Muscle of leg (tissue), 11 donors: ENCODE measurements around the gene STEAP4. TPM values are rescaled to one million over a fixed set of nuclear protein-coding genes. Genes with fewer than 3 reads are reported as not detected.
A peak's percentile ranks its signal among the peaks of the same experiment; 100 is the strongest.

ENCODE experiments used
- DNase-seq: peaks from one replicate; pipeline ENCODE4 v3.0.0; 2013
- H3K27ac ChIP-seq: one replicate; pipeline ENCODE4 v1.5.1; 2013; ENCODE audit warnings: mild to moderate bottlenecking, low read length, control low read depth
- H3K27me3 ChIP-seq: one replicate; pipeline ENCODE4 v1.6.1; 2013; ENCODE audit warnings: low read length; ENCODE audit not compliant: control insufficient read depth, insufficient read depth
- H3K36me3 ChIP-seq: one replicate; pipeline ENCODE4 v1.6.1; 2013; ENCODE audit warnings: low read length; ENCODE audit not compliant: control insufficient read depth, insufficient read depth
- H3K4me1 ChIP-seq: one replicate; pipeline ENCODE4 v1.6.1; 2013; ENCODE audit warnings: low read length; ENCODE audit not compliant: control insufficient read depth, insufficient read depth
- H3K4me3 ChIP-seq: one replicate; pipeline ENCODE4 v1.5.1; 2013; ENCODE audit warnings: low read length, control low read depth
- H3K9me3 ChIP-seq: replicated peaks from 2 replicates; pipeline ENCODE4 v1.6.1; 2013; ENCODE audit warnings: low read depth, low read length; ENCODE audit not compliant: control insufficient read depth
- WGBS: methylation state at CpG from one replicate; pipeline ENCODE4 v1.1.5; 2013; ENCODE audit warnings: missing lambda C conversion rate; ENCODE audit not compliant: insufficient coverage; 5-methylcytosine and 5-hydroxymethylcytosine counted together
- polyA plus RNA-seq, 8 donors: library from polyadenylated mRNA; unstranded; fragments of 120-200 nt; gene quantifications; one replicate each; pipeline versions ENCODE4 v1.2.1 to v1.2.3, GENCODE V29; 2013; ENCODE audit warnings: inconsistent platforms in 1 of 8, low replicate concordance in 1 of 8; ENCODE audit not compliant: insufficient read length in 8 of 8, insufficient read depth in 1 of 8
- total RNA-seq: library from RNA; stranded (reverse); fragments of 120-200 nt; gene quantifications from one replicate; pipeline ENCODE4 v1.2.4, GENCODE V29; 2013

The STEAP4 gene
- total and polyA plus RNA-seq, 9 donors: 3.2 to 4.8 (median 4.4) TPM

GRCh38 chr7:88315522-88315921 is 8.8 kb upstream of the STEAP4 start:
- no peak for DNase-seq
- Histone ChIP-seq H3K27ac (no peak overlapping the region), H3K27me3 (no peaks in the 10 kb centered on the region), H3K9me3 (no peaks in the 10 kb centered on the region), H3K36me3 (no peaks in the 10 kb centered on the region), H3K4me3 (no peak overlapping the region), H3K4me1 (peaks cover 2% of the 10 kb centered on the region)
- 100% methylated on average over 1 of the region's 2 CpGs for WGBS

- Histone ChIP-seq H3K4me1 (peaks cover 2% of the 10 kb centered on the region), H3K27ac (peak overlapping the region; percentile 9), H3K36me3 (no peaks in the 10 kb centered on the region), H3K4me3 (no peak overlapping the region), H3K9me3 (no peaks in the 10 kb centered on the region), H3K27me3 (no peaks in the 10 kb centered on the region)
- DNase-seq: peak; percentile 78
- no CpG with 5 or more reads among the region's 4 CpGs for WGBS
Measured at GRCh38 chr7:88314061-88314491, 7.4 kb upstream of the STEAP4 start.

- Histone ChIP-seq H3K4me1 (peaks cover 2% of the 10 kb centered on the region), H3K4me3 (no peak overlapping the region), H3K9me3 (no peaks in the 10 kb centered on the region), H3K27me3 (no peaks in the 10 kb centered on the region), H3K36me3 (no peaks in the 10 kb centered on the region), H3K27ac (no peak overlapping the region)
- peak; percentile 53 for DNase-seq
- WGBS: 60% methylated on average over 2 of the region's 3 CpGs
Measured at GRCh38 chr7:88312061-88312663, 5.5 kb upstream of the STEAP4 start.

- peak overlapping the region; percentile 22 for H3K27ac ChIP-seq
- no CpG with 5 or more reads among the region's 1 CpG for WGBS
- H3K4me1 ChIP-seq: peaks cover 7% of the 10 kb centered on the region
- no peak for DNase-seq
- no peaks in the 10 kb centered on the region for H3K36me3 ChIP-seq
- no peaks in the 10 kb centered on the region for H3K9me3 ChIP-seq
- no peak overlapping the region for H3K4me3 ChIP-seq
- peaks cover 5% of the 10 kb centered on the region for H3K27me3 ChIP-seq
Measured at GRCh38 chr7:88311675-88312036, 5.0 kb upstream of the STEAP4 start.

GRCh38 chr7:88310956-88311674 is 4.4 kb upstream of the STEAP4 start:
- no peaks in the 10 kb centered on the region for H3K9me3 ChIP-seq
- H3K4me3 ChIP-seq: no peak overlapping the region
- DNase-seq: no peak
- no peak overlapping the region for H3K27ac ChIP-seq
- WGBS: 85% methylated on average over 3 of the region's 4 CpGs
- H3K4me1 ChIP-seq: peaks cover 11% of the 10 kb centered on the region
- peaks cover 10% of the 10 kb centered on the region for H3K27me3 ChIP-seq
- no peaks in the 10 kb centered on the region for H3K36me3 ChIP-seq

GRCh38 chr7:88309819-88310218 is 3.1 kb upstream of the STEAP4 start:
- Histone ChIP-seq H3K4me3 (no peak overlapping the region), H3K27me3 (peaks cover 10% of the 10 kb centered on the region), H3K9me3 (no peaks in the 10 kb centered on the region), H3K36me3 (no peaks in the 10 kb centered on the region), H3K27ac (no peak overlapping the region), H3K4me1 (peaks cover 11% of the 10 kb centered on the region)
- DNase-seq: no peak
- 40% methylated on average over 1 of the region's 2 CpGs for WGBS

- WGBS: no CpG with 5 or more reads among the region's 3 CpGs
- Histone ChIP-seq H3K4me3 (no peak overlapping the region), H3K9me3 (no peaks in the 10 kb centered on the region), H3K27me3 (peaks cover 10% of the 10 kb centered on the region), H3K27ac (no peak overlapping the region), H3K4me1 (peaks cover 11% of the 10 kb centered on the region), H3K36me3 (no peaks in the 10 kb centered on the region)
- no peak for DNase-seq
Measured at GRCh38 chr7:88307823-88308222, 1.1 kb upstream of the STEAP4 start.

- no CpG with 5 or more reads among the region's 2 CpGs for WGBS
- peak overlapping the region; percentile 74 for H3K27ac ChIP-seq
- H3K4me1 ChIP-seq: peaks cover 11% of the 10 kb centered on the region
- H3K36me3 ChIP-seq: no peaks in the 10 kb centered on the region
- no peak overlapping the region for H3K4me3 ChIP-seq
- H3K9me3 ChIP-seq: no peaks in the 10 kb centered on the region
- no peak for DNase-seq
- H3K27me3 ChIP-seq: peaks cover 10% of the 10 kb centered on the region
Measured at GRCh38 chr7:88307412-88307811, 718 bp upstream of the STEAP4 start.

- Histone ChIP-seq H3K4me3 (no peak overlapping the region), H3K4me1 (peaks cover 9% of the 10 kb centered on the region), H3K27me3 (peaks cover 10% of the 10 kb centered on the region), H3K9me3 (no peaks in the 10 kb centered on the region), H3K27ac (no peak overlapping the region), H3K36me3 (no peaks in the 10 kb centered on the region)
- DNase-seq: no peak
- WGBS: no CpG with 5 or more reads among the region's 3 CpGs
Measured at GRCh38 chr7:88305044-88305443, 1.6 kb downstream of the STEAP4 start.

- peaks cover 9% of the 10 kb centered on the region for H3K4me1 ChIP-seq
- no peak for DNase-seq
- H3K27ac ChIP-seq: no peak overlapping the region
- H3K4me3 ChIP-seq: no peak overlapping the region
- no CpG with 5 or more reads among the region's 6 CpGs for WGBS
- no peaks in the 10 kb centered on the region for H3K9me3 ChIP-seq
- no peaks in the 10 kb centered on the region for H3K36me3 ChIP-seq
- H3K27me3 ChIP-seq: peaks cover 10% of the 10 kb centered on the region
Measured at GRCh38 chr7:88302486-88302885, 4.2 kb downstream of the STEAP4 start.
